GM10266 (cell line): ENCODE data around the gene MT1E.
"Not testable (repeated sequence)": the region's sequence is repeated elsewhere in the genome, so short reads cannot be mapped to it uniquely, and the experiment has no call there.

Experiments used
- DNase-seq: peaks from one replicate; pipeline ENCODE4 v3.0.0; 2012; ENCODE audit errors: extremely low spot score
- CTCF ChIP-seq: IDR thresholded peaks from 2 replicates; pipeline ENCODE4 v1.5.1; 2012; ENCODE audit warnings: mild to moderate bottlenecking, low read depth; ENCODE audit not compliant: control insufficient read depth, insufficient read depth; ENCODE audit errors: missing control alignments

Gene MT1E

GRCh38 chr16:56652600-56652999 lies 27.0 kb downstream of the MT1E start:
- TF ChIP-seq CTCF = no peak
- DNase-seq = no peak

GRCh38 chr16:56653218-56653617 lies 27.6 kb downstream of the MT1E start:
- no peak for TF ChIP-seq CTCF
- no peak for DNase-seq

- TF ChIP-seq CTCF = no peak
- DNase-seq = no peak
These were observed 32.2 kb downstream of the MT1E start, which contains the start of gene MT1F for GRCh38 chr16:56657555-56658326. Gene MT1F, plus strand, starts transcription at chr16:56657959. Its CDS starts 100 bp downstream, at chr16:56658059.

- TF ChIP-seq CTCF = no peak
- DNase-seq = no peak
These were observed 32.8 kb downstream of the MT1E start for GRCh38 chr16:56658327-56658875.

GRCh38 chr16:56662357-56663354 lies 37.1 kb downstream of the MT1E start:
- no peak for DNase-seq

GRCh38 chr16:56664506-56664905 lies 38.9 kb downstream of the MT1E start:
- TF ChIP-seq CTCF = no peak
- DNase-seq = no peak

More at GRCh38 chr16:56662357-56663354, 37.1 kb downstream of the MT1E start:
- TF ChIP-seq CTCF = no peak

GRCh38 chr16:56665286-56666261 lies 40.0 kb downstream of the MT1E start:
- not testable (repeated sequence) for DNase-seq
